Endothelial cell of umbilical vein (primary cell): Measurements from ENCODE around the gene SYTL3. TPM values are rescaled to one million over a fixed set of nuclear protein-coding genes. Genes with fewer than 3 reads are reported as not detected.

Experiments used
- BruUV-seq: library from RNA; stranded (reverse); fragments of 400-500 nt; replicated peaks from 2 replicates; lab custom pipeline; 2021; lab: Mats Ljungman, UMichigan
- CTCF ChIA-PET: fragments of 300-600, 350-600 bp; sonication (Branson Sonifier 250); formaldehyde crosslinking; loops from one replicate; lab custom pipeline; 2021; ENCODE audit warnings: antibody characterized with exemption, inconsistent platforms; lab: Charles Lee
- POLR2A ChIA-PET: fragments of 300-600, 350-600 bp; sonication (Branson Sonifier 250); formaldehyde crosslinking; loops from one replicate; lab custom pipeline; 2021; ENCODE audit warnings: antibody characterized with exemption, inconsistent platforms; lab: Charles Lee
- DNase-seq: peaks from one replicate; pipeline ENCODE4 v3.0.0-alpha.2; 2011; ENCODE audit warnings: low read depth, low spot score
- FAIRE-seq: peaks from 2 replicates; lab custom pipeline; 2011; peaks lifted over from hg19 to GRCh38; lab: Jason Lieb, UNC
- H2AFZ ChIP-seq: 2 replicates; pipeline ENCODE4 v1.6.0; 2012; ENCODE audit warnings: low read depth, low read length, control low read depth, inconsistent platforms
- H3K27ac ChIP-seq: 2 replicates; pipeline ENCODE4 v1.5.1; 2011; ENCODE audit warnings: low read depth, mild to moderate bottlenecking, control low read depth, low read length, moderate library complexity; ENCODE audit not compliant: insufficient read depth
- H3K27me3 ChIP-seq, 2 experiments: 2 replicates each; pipeline versions ENCODE4 v1.6.0 to v1.6.1; 2011; ENCODE audit warnings: low read length in 2 of 2, mixed read lengths in 1 of 2; ENCODE audit not compliant: control insufficient read depth in 2 of 2, insufficient read depth in 2 of 2
- H3K36me3 ChIP-seq, 2 experiments: 2 replicates in 1 of 2; 3 replicates in 1 of 2; pipeline ENCODE4 v1.5.1; 2011; ENCODE audit warnings: low read length in 2 of 2, mild to moderate bottlenecking in 1 of 2, moderate library complexity in 1 of 2; ENCODE audit not compliant: control insufficient read depth in 2 of 2, insufficient read depth in 2 of 2; ENCODE audit errors: extremely low read depth in 1 of 2
- H3K4me1 ChIP-seq: 3 replicates; pipeline ENCODE4 v1.5.1; 2011; ENCODE audit warnings: mild to moderate bottlenecking, low read length; ENCODE audit not compliant: control insufficient read depth, insufficient read depth; ENCODE audit errors: extremely low read depth
- H3K4me2 ChIP-seq: 2 replicates; pipeline ENCODE4 v1.6.1; 2011; ENCODE audit warnings: low read length, control low read depth, mixed read lengths; ENCODE audit not compliant: insufficient read depth
- H3K4me3 ChIP-seq, 3 experiments: fragments of 200-600 bp in 1 of 3; sonication (generic), shearing (Covaris generic) in 1 of 3; replicated peaks in 1 of 3; 2 replicates each; pipeline ENCODE4 v1.5.1; 2011 to 2016; ENCODE audit warnings: control low read depth in 3 of 3, low read length in 3 of 3, mild to moderate bottlenecking in 2 of 3, inconsistent platforms in 1 of 3, low read depth in 1 of 3, moderate library complexity in 1 of 3; ENCODE audit not compliant: insufficient read depth in 1 of 3
- H3K79me2 ChIP-seq: 2 replicates; pipeline ENCODE4 v1.6.0; 2012; ENCODE audit warnings: low read length, inconsistent platforms; ENCODE audit not compliant: control insufficient read depth, insufficient read depth
- H3K9ac ChIP-seq: replicated peaks from 2 replicates; pipeline ENCODE3; 2011; ENCODE audit warnings: low read length, control low read depth; ENCODE audit not compliant: insufficient read depth; ENCODE audit errors: extremely low read depth
- H3K9me1 ChIP-seq: replicated peaks from 3 replicates; pipeline ENCODE4 v1.6.0; 2011; ENCODE audit warnings: mild to moderate bottlenecking, low read length; ENCODE audit not compliant: control insufficient read depth, insufficient read depth; ENCODE audit errors: extremely low read depth
- H3K9me3 ChIP-seq: replicated peaks from 2 replicates; pipeline ENCODE4 v1.5.1; 2012; ENCODE audit warnings: low read length, inconsistent platforms; ENCODE audit not compliant: control insufficient read depth, insufficient read depth
- H4K20me1 ChIP-seq: replicated peaks from 2 replicates; pipeline ENCODE3; 2011; ENCODE audit warnings: mild to moderate bottlenecking, low read length; ENCODE audit not compliant: control insufficient read depth, insufficient read depth; ENCODE audit errors: extremely low read depth
- EZH2 ChIP-seq: IDR thresholded peaks from 2 replicates; pipeline ENCODE4 v1.6.1; 2012; ENCODE audit warnings: borderline replicate concordance, low read depth, mild to moderate bottlenecking, moderate library complexity, low read length, inconsistent platforms; ENCODE audit not compliant: severe bottlenecking
- FOS ChIP-seq: IDR thresholded peaks from 2 replicates; pipeline ENCODE4 v1.6.1; 2011; ENCODE audit warnings: mild to moderate bottlenecking, low read length, moderate library complexity, borderline replicate concordance; ENCODE audit not compliant: insufficient read depth
- GATA2 ChIP-seq: IDR thresholded peaks from 2 replicates; pipeline ENCODE4 v1.7.0; 2011; ENCODE audit warnings: low read depth, mild to moderate bottlenecking, moderate library complexity, mixed read lengths, low read length; ENCODE audit not compliant: insufficient read length, insufficient read depth
- JUN ChIP-seq: IDR thresholded peaks from 2 replicates; pipeline ENCODE4 v1.6.1; 2011; ENCODE audit warnings: borderline replicate concordance, low read depth; ENCODE audit not compliant: insufficient read length, insufficient read depth
- MYC ChIP-seq: IDR thresholded peaks from one replicate; pipeline ENCODE4 v1.6.1; 2011; ENCODE audit warnings: mild to moderate bottlenecking, low read depth, low read length
- POLR2A ChIP-seq: IDR thresholded peaks from 2 replicates; pipeline ENCODE4 v1.6.1; 2012; ENCODE audit warnings: low read depth, mild to moderate bottlenecking, control low read depth, low read length
- POLR2AphosphoS5 ChIP-seq: IDR thresholded peaks from 2 replicates; pipeline ENCODE4 v1.6.1; 2012; ENCODE audit warnings: low read depth, mild to moderate bottlenecking, control low read depth, low read length, moderate library complexity; ENCODE audit not compliant: insufficient read depth
- dilution Hi-C: fragments of 300-500 bp; cut with MboI; formaldehyde crosslinking; loops from one replicate; pipeline ENCODE4 v1.15.0; 2019; ENCODE audit warnings: low sequenced_read_pairs; ENCODE audit not compliant: extremely low pct_ligation_motif_present
- intact Hi-C: fragments of 100-400 bp; cut with micrococcal nuclease; formaldehyde crosslinking; loops from one replicate; pipeline ENCODE4 v1.10.0; 2022
- polyA plus RNA-seq, 4 experiments: library from polyadenylated mRNA; depleted of rRNA in 3 of 4; stranded (reverse) in 3 of 4; unstranded in 1 of 4; fragments of >200 nt; gene quantifications; 2 replicates each; pipeline versions ENCODE4 v1.2.1 to v1.2.3, GENCODE V29; 2011 to 2012; ENCODE audit warnings: missing spikeins in 1 of 4
- total RNA-seq: library from RNA; stranded (reverse); gene quantifications from 2 replicates; pipeline ENCODE4 v1.2.3, GENCODE V29; 2021
- TF ChIP-seq, protein P1 (sequence below): IDR thresholded peaks from 2 replicates; pipeline ENCODE4 v1.6.1; 2011; ENCODE audit not compliant: insufficient read depth, insufficient read length
- TF ChIP-seq, protein P2 (sequence below), 2 donors: IDR thresholded peaks; 1 replicate in 1 of 2; 2 replicates in 1 of 2; pipeline ENCODE4 v1.5.1; 2011; ENCODE audit warnings: low read length in 2 of 2, mild to moderate bottlenecking in 2 of 2, moderate library complexity in 2 of 2, control low read depth in 1 of 2, inconsistent platforms in 1 of 2, low read depth in 1 of 2; ENCODE audit not compliant: insufficient read depth in 1 of 2; ENCODE audit errors: extremely low read depth in 1 of 2

SYTL3 gene
- total and polyA plus RNA-seq, 2 donors (not counting 3 experiments of a cell fraction or from before 2014, with no cell fraction given), result 0.59 to 0.77 TPM

DNA sequence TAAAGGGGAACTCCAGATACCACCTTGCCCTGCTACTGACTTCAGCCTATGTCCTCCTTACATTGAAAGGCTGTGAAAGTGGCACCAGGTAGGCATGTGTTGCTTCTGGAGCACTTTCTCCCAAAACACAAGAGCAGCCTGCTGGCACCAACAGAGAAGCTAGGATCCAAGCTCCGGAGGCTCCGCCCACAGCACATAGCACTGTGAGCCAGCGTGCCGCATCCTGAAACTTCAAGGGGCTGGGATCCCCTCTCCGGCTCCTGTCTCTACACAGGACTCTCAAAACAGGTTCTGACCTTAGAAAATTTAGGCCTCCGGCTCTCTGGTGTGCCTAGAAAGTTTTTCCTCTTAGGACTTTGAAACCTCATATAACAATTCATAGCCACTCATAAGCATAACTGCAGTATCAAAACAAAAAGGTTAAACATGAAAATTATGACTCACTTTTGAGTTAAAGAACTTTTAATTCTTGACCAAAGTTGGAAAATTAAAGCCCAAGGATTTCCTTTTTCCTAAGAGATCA lies 128.2 kb downstream of the SYTL3 start:
- no peaks in the 10 kb centered on the region for H3K79me2 ChIP-seq
- H3K9me3 ChIP-seq, result no peaks in the 10 kb centered on the region
- H3K4me2 ChIP-seq, result no peak overlapping the region
- H4K20me1 ChIP-seq, result no peaks in the 10 kb centered on the region
- H2AFZ ChIP-seq, result no peak overlapping the region
- no peak overlapping the region for H3K27ac ChIP-seq
- FAIRE-seq, result no peak
- dilution Hi-C loops, result no loop called here
- no peak for DNase-seq
- no peak overlapping the region for H3K4me3 ChIP-seq
- H3K36me3 ChIP-seq, result peaks cover 15 to 38% of the 10 kb centered on the region in 2 experiments
- H3K27me3 ChIP-seq, result no peaks in the 10 kb centered on the region
- ChIA-PET POLR2A (no interaction called here), CTCF (no interaction called here)
- BruUV-seq, result no TSS peak
- TF ChIP-seq, protein P1, sequence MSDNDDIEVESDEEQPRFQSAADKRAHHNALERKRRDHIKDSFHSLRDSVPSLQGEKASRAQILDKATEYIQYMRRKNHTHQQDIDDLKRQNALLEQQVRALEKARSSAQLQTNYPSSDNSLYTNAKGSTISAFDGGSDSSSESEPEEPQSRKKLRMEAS, result no peak
- TF ChIP-seq GATA2 (no peak), POLR2A (no peak)
- H3K9ac ChIP-seq, result no peak overlapping the region
- no peaks in the 10 kb centered on the region for H3K4me1 ChIP-seq
- intact Hi-C loops, result no loop called here
- no peaks in the 10 kb centered on the region for H3K9me1 ChIP-seq

DNA sequence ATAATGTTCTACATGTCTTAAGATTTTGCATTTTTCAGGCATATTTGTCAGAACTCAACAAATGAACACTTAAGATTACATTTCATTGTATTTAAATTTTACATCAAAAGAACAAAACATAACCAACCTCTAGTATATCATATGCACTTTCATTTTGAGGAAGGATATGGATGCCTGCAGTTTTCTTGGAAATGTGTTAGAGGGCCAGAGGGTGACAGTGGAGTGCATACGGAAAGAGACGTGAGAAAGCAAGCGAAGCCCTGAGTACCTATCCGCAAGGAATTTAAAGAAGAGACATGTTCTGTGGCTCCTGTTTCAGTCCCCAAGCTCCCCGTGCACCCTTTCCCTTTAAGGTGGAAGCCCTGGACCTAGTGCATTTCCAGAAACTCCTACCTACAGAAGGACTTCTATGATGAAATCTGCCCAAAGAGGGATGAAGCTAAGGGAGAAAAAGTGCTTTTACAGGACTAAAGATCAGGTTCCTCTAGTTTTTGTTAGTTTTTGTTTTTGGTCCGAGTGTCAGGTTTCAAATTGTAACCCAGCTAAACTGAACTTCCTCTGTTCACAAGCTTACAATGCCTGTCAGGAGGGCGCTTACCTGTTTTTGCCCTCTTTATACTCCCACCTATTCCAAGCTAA lies 130.5 kb downstream of the SYTL3 start:
- Histone ChIP-seq H4K20me1 (no peaks in the 10 kb centered on the region), H3K4me1 (peaks cover 12% of the 10 kb centered on the region), H3K9me3 (no peaks in the 10 kb centered on the region), H3K4me2 (no peak overlapping the region), H3K27me3 (no peaks in the 10 kb centered on the region), H3K36me3 (peaks cover 25 to 30% of the 10 kb centered on the region in 2 experiments), H3K9me1 (no peaks in the 10 kb centered on the region), H3K9ac (no peak overlapping the region), H3K79me2 (no peaks in the 10 kb centered on the region), H3K4me3 (no peak overlapping the region), H2AFZ (no peak overlapping the region), H3K27ac (no peak overlapping the region)
- no TSS peak for BruUV-seq
- CTCF ChIA-PET, result interaction anchor here (0.8 to 1.5 kb wide), 3 partner anchors 9 to 73 kb away, joined by 3 to 4 read pairs (median 4); no protein-coding TSS in a partner anchor
- TF ChIP-seq EZH2 (no peak), JUN (no peak), POLR2A (no peak), GATA2 (no peak), POLR2AphosphoS5 (no peak), FOS (no peak), MYC (no peak)
- TF ChIP-seq, protein P1, result no peak
- TF ChIP-seq, protein P2, sequence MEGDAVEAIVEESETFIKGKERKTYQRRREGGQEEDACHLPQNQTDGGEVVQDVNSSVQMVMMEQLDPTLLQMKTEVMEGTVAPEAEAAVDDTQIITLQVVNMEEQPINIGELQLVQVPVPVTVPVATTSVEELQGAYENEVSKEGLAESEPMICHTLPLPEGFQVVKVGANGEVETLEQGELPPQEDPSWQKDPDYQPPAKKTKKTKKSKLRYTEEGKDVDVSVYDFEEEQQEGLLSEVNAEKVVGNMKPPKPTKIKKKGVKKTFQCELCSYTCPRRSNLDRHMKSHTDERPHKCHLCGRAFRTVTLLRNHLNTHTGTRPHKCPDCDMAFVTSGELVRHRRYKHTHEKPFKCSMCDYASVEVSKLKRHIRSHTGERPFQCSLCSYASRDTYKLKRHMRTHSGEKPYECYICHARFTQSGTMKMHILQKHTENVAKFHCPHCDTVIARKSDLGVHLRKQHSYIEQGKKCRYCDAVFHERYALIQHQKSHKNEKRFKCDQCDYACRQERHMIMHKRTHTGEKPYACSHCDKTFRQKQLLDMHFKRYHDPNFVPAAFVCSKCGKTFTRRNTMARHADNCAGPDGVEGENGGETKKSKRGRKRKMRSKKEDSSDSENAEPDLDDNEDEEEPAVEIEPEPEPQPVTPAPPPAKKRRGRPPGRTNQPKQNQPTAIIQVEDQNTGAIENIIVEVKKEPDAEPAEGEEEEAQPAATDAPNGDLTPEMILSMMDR (IDR thresholded peaks at IDR 0.05; ENCODE audit: extremely low read depth in 1 of 2, insufficient read depth in 1 of 2, low read depth in 1 of 2, low read length in 2 of 2), result no peak
- DNase-seq (no peak), FAIRE-seq (no peak)
- POLR2A ChIA-PET, result no interaction called here
- intact Hi-C loops, result loop anchor here (10.0 kb wide), 1 partner anchor 76 kb away; no protein-coding TSS in a partner anchor
- dilution Hi-C loops, result no loop called here
